H9 (cell line): ENCODE results near the gene CRYAB. TPM values are rescaled to one million over a fixed set of nuclear protein-coding genes. Genes with fewer than 3 reads are reported as not detected.

Source experiments
- DNase-seq: peaks from one replicate; pipeline ENCODE4 v3.0.0-alpha.2; 2017
- H2AFZ ChIP-seq: one replicate; pipeline ENCODE4 v1.6.1; 2013; ENCODE audit warnings: mild to moderate bottlenecking, low read length, control low read depth, moderate library complexity
- H2AK5ac ChIP-seq: 2 replicates; pipeline ENCODE4 v1.6.1; 2013; ENCODE audit warnings: low read length, control low read depth, mixed read lengths; ENCODE audit not compliant: insufficient read length
- H2BK120ac ChIP-seq: one replicate; pipeline ENCODE4 v1.6.1; 2013; ENCODE audit warnings: low read depth, mild to moderate bottlenecking, low read length, control low read depth, inconsistent platforms; ENCODE audit not compliant: poor library complexity, severe bottlenecking
- H2BK12ac ChIP-seq: 2 replicates; pipeline ENCODE4 v1.6.1; 2013; ENCODE audit warnings: low read length, control low read depth, mixed read lengths, low read depth; ENCODE audit not compliant: insufficient read length
- H2BK15ac ChIP-seq: 2 replicates; pipeline ENCODE4 v1.6.1; 2013; ENCODE audit warnings: low read depth, low read length, control low read depth
- H2BK20ac ChIP-seq: one replicate; pipeline ENCODE4 v1.6.1; 2013; ENCODE audit warnings: low read depth, mild to moderate bottlenecking, low read length, control low read depth, inconsistent platforms; ENCODE audit not compliant: poor library complexity, severe bottlenecking
- H2BK5ac ChIP-seq: 2 replicates; pipeline ENCODE4 v1.6.1; 2013; ENCODE audit warnings: low read length, control low read depth, mixed read lengths; ENCODE audit not compliant: insufficient read length
- H3K14ac ChIP-seq: 2 replicates; pipeline ENCODE4 v1.6.1; 2013; ENCODE audit warnings: low read length, control low read depth; ENCODE audit not compliant: insufficient read depth
- H3K18ac ChIP-seq: 2 replicates; pipeline ENCODE4 v1.6.1; 2013; ENCODE audit warnings: low read depth, mild to moderate bottlenecking, mixed read lengths, low read length, control low read depth; ENCODE audit not compliant: insufficient read length
- H3K23ac ChIP-seq: 2 replicates; pipeline ENCODE4 v1.6.1; 2013; ENCODE audit warnings: low read length, control low read depth, mixed read lengths, low read depth; ENCODE audit not compliant: insufficient read length
- H3K23me2 ChIP-seq: 2 replicates; pipeline ENCODE4 v1.6.1; 2013; ENCODE audit warnings: low read depth, mild to moderate bottlenecking, mixed read lengths, low read length, control low read depth; ENCODE audit not compliant: insufficient read length, poor library complexity, severe bottlenecking
- H3K27ac ChIP-seq: 2 replicates; pipeline ENCODE4 v1.5.1; 2013; ENCODE audit warnings: low read length, control low read depth, mixed read lengths, low read depth; ENCODE audit not compliant: insufficient read length
- H3K27me3 ChIP-seq: 2 replicates; pipeline ENCODE4 v1.6.1; 2013; ENCODE audit warnings: low read length, control low read depth, inconsistent platforms; ENCODE audit not compliant: insufficient read depth
- H3K4ac ChIP-seq: 2 replicates; pipeline ENCODE4 v1.6.1; 2013; ENCODE audit warnings: low read depth, mild to moderate bottlenecking, control low read depth, inconsistent platforms, low read length, moderate library complexity
- H3K4me1 ChIP-seq: 2 replicates; pipeline ENCODE4 v1.6.1; 2013; ENCODE audit warnings: low read length, control low read depth, inconsistent platforms; ENCODE audit not compliant: insufficient read depth
- H3K4me2 ChIP-seq: 2 replicates; pipeline ENCODE4 v1.6.1; 2013; ENCODE audit warnings: low read length, control low read depth, mixed read lengths; ENCODE audit not compliant: insufficient read length, insufficient read depth
- H3K56ac ChIP-seq: 2 replicates; pipeline ENCODE4 v1.6.1; 2013; ENCODE audit warnings: low read depth, mild to moderate bottlenecking, mixed read lengths, low read length, control low read depth; ENCODE audit not compliant: insufficient read length
- H3K79me1 ChIP-seq: 2 replicates; pipeline ENCODE4 v1.6.1; 2013; ENCODE audit warnings: low read depth, mild to moderate bottlenecking, moderate library complexity, low read length, control low read depth, inconsistent platforms; ENCODE audit not compliant: insufficient read depth, poor library complexity, severe bottlenecking
- H3K79me2 ChIP-seq: 2 replicates; pipeline ENCODE4 v1.6.1; 2013; ENCODE audit warnings: low read length, control low read depth, inconsistent platforms; ENCODE audit not compliant: insufficient read depth
- H3K9ac ChIP-seq: 2 replicates; pipeline ENCODE4 v1.6.1; 2013; ENCODE audit warnings: low read length, control low read depth, mixed read lengths; ENCODE audit not compliant: insufficient read length; ENCODE audit errors: extremely low read depth
- H3K9me3 ChIP-seq: one replicate; pipeline ENCODE4 v1.6.1; 2013; ENCODE audit warnings: low read depth, low read length, inconsistent platforms; ENCODE audit not compliant: control insufficient read depth
- H3T11ph ChIP-seq: one replicate; pipeline ENCODE4 v1.6.1; 2013; ENCODE audit warnings: mild to moderate bottlenecking, low read length, control low read depth, inconsistent platforms
- H4K20me1 ChIP-seq: one replicate; pipeline ENCODE4 v1.6.1; 2013; ENCODE audit not compliant: control insufficient read depth, insufficient read length, insufficient read depth
- H4K5ac ChIP-seq: 2 replicates; pipeline ENCODE4 v1.6.1; 2013; ENCODE audit warnings: low read depth, mild to moderate bottlenecking, mixed read lengths, low read length, control low read depth; ENCODE audit not compliant: insufficient read length
- H4K8ac ChIP-seq: replicated peaks from 2 replicates; pipeline ENCODE4 v1.6.1; 2013; ENCODE audit warnings: low read length, control low read depth, mixed read lengths, low read depth; ENCODE audit not compliant: insufficient read length
- H4K91ac ChIP-seq: 2 replicates; pipeline ENCODE4 v1.6.1; 2013; ENCODE audit warnings: low read depth, mild to moderate bottlenecking, moderate library complexity, mixed read lengths, low read length, control low read depth; ENCODE audit not compliant: insufficient read length
- H3K27ac Mint-ChIP-seq, 3 experiments: 2 replicates in 2 of 3; 3 replicates in 1 of 3; pipeline ENCODE4 v1.8.0; 2020 to 2021; ENCODE audit warnings: mixed read lengths in 3 of 3, mild to moderate bottlenecking in 1 of 3, moderate library complexity in 1 of 3
- H3K27me3 Mint-ChIP-seq: 2 replicates; pipeline ENCODE4 v1.8.0; 2021; ENCODE audit warnings: low read depth, mild to moderate bottlenecking, moderate library complexity, mixed read lengths
- H3K36me3 Mint-ChIP-seq, 3 experiments: 2 replicates in 2 of 3; 3 replicates in 1 of 3; pipeline ENCODE4 v1.8.0; 2020 to 2021; ENCODE audit warnings: low read depth in 3 of 3, mixed read lengths in 3 of 3; ENCODE audit not compliant: insufficient read depth in 1 of 3
- H3K4me1 Mint-ChIP-seq, 2 experiments: 2 replicates each; pipeline ENCODE4 v1.8.0; 2020; ENCODE audit warnings: mixed read lengths in 2 of 2
- H3K4me3 Mint-ChIP-seq, 2 experiments: 2 replicates in 1 of 2; 3 replicates in 1 of 2; pipeline ENCODE4 v1.8.0; 2020 to 2021; ENCODE audit warnings: mild to moderate bottlenecking in 2 of 2, mixed read lengths in 2 of 2, moderate library complexity in 1 of 2
- H3K9me3 Mint-ChIP-seq, 2 experiments: 2 replicates in 1 of 2; 3 replicates in 1 of 2; pipeline ENCODE4 v1.8.0; 2020; ENCODE audit warnings: mild to moderate bottlenecking in 2 of 2, mixed read lengths in 2 of 2, moderate library complexity in 1 of 2
- WGBS: extraction: QIAGEN DNeasy Blood & Tissue Kit; methylation state at CpG from one replicate; pipeline ENCODE4 v1.1.7; 2013; ENCODE audit warnings: missing lambda C conversion rate, low lambda C conversion rate, mixed read lengths; ENCODE audit not compliant: insufficient read length; ENCODE audit errors: extremely low coverage; 5-methylcytosine and 5-hydroxymethylcytosine counted together
- total RNA-seq: library from RNA; stranded (reverse); gene quantifications from 2 replicates; pipeline ENCODE4 v1.2.1, GENCODE V29; 2021
- TF ChIP-seq, protein P1 (sequence below): fragments of 200-600 bp; sonication (generic); conservative IDR thresholded peaks from 3 replicates; pipeline ENCODE4 v1.8.0; 2021; ENCODE audit warnings: antibody characterized with exemption, mild to moderate bottlenecking

CRYAB gene
- total RNA-seq, 1 experiment from 2014 or later = not detected

DNA sequence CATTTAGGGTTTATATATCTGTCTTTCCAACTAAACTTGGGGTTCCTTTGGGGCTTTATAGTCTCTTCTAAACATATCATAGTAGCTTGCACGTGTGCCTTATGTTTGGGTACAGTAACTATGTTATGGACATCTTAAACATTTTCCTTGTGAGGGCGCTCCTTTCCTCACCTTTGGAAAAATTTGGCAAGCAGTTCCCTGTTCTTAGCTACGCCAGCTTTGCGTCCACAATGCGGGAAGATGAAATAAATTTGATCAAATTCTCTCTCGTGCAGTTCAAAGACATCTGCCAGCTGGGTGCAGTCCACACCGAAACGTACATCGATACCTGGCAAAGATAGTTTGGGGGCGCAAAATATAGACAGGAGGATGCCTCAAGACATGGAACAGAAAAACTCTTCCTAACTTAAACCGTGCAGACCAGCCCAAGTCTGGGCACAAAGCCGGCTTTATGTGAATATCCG is 33.2 kb downstream of the CRYAB start:
- H2BK120ac ChIP-seq = no peak overlapping the region
- H2AFZ ChIP-seq = peak overlapping the region; percentile 98
- no peak overlapping the region for H2BK12ac ChIP-seq
- H3K27ac Mint-ChIP-seq = peak overlapping the region; percentile 91 to 99 (median 94)
- no peak overlapping the region for H3K4ac ChIP-seq
- no peak overlapping the region for H2BK15ac ChIP-seq
- DNase-seq = no peak
- no peaks in the 10 kb centered on the region for H3K79me1 ChIP-seq
- peak overlapping the region; percentile 62 for H3K9ac ChIP-seq
- peaks cover 9% of the 10 kb centered on the region for H3K23me2 ChIP-seq
- WGBS = no CpG with 5 or more reads among the region's 13 CpGs
- H3K79me2 ChIP-seq = no peaks in the 10 kb centered on the region
- peak overlapping the region; percentile 91 to 92 for H3K4me3 Mint-ChIP-seq
- H2BK5ac ChIP-seq = no peak overlapping the region
- H3T11ph ChIP-seq = no peak overlapping the region
- no peaks in the 10 kb centered on the region for H3K27me3 Mint-ChIP-seq
- no peak overlapping the region for H4K91ac ChIP-seq
- no peak overlapping the region for H2AK5ac ChIP-seq
- H2BK20ac ChIP-seq = no peak overlapping the region
- no peaks in the 10 kb centered on the region; the same call in 1 of the 2 replicates for H3K4me1 ChIP-seq
- no peak overlapping the region for H4K8ac ChIP-seq
- H3K9me3 Mint-ChIP-seq = no peaks in the 10 kb centered on the region
- H3K27me3 ChIP-seq = no peaks in the 10 kb centered on the region
- H3K4me2 ChIP-seq = peak overlapping the region; percentile 86
- H3K27ac ChIP-seq = peak overlapping the region; percentile 20
- H3K9me3 ChIP-seq = no peaks in the 10 kb centered on the region
- peaks cover 5 to 10% of the 10 kb centered on the region in 2 experiments for H3K4me1 Mint-ChIP-seq
- H3K23ac ChIP-seq = no peak overlapping the region
- H3K56ac ChIP-seq = no peak overlapping the region
- H3K14ac ChIP-seq = peak overlapping the region; percentile 76; the same call in 1 of the 2 replicates
- no peaks in the 10 kb centered on the region for H4K20me1 ChIP-seq
- peak overlapping the region; percentile 18 for H3K18ac ChIP-seq
- TF ChIP-seq, protein P1, sequence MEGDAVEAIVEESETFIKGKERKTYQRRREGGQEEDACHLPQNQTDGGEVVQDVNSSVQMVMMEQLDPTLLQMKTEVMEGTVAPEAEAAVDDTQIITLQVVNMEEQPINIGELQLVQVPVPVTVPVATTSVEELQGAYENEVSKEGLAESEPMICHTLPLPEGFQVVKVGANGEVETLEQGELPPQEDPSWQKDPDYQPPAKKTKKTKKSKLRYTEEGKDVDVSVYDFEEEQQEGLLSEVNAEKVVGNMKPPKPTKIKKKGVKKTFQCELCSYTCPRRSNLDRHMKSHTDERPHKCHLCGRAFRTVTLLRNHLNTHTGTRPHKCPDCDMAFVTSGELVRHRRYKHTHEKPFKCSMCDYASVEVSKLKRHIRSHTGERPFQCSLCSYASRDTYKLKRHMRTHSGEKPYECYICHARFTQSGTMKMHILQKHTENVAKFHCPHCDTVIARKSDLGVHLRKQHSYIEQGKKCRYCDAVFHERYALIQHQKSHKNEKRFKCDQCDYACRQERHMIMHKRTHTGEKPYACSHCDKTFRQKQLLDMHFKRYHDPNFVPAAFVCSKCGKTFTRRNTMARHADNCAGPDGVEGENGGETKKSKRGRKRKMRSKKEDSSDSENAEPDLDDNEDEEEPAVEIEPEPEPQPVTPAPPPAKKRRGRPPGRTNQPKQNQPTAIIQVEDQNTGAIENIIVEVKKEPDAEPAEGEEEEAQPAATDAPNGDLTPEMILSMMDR = no peak
- no peak overlapping the region for H4K5ac ChIP-seq
- H3K36me3 Mint-ChIP-seq = no peaks in the 10 kb centered on the region
